Left lung (tissue), 10 donors: ENCODE results near the gene COX7A1. TPM values are rescaled to one million over a fixed set of nuclear protein-coding genes. Genes with fewer than 3 reads are reported as not detected.
A peak's percentile ranks its signal among the peaks of the same experiment; 100 is the strongest.

Source experiments
- ATAC-seq: fragments of 200-7000 bp; cut with Tn5 transposase; one replicate; pipeline ENCODE4 v1.9.1; 2020; ENCODE audit warnings: moderate library complexity
- DNase-seq, 4 donors: peaks; one replicate each; pipeline ENCODE4 v3.0.0-alpha.2; 2013 to 2020
- H3K27ac ChIP-seq, 2 donors: fragments of 200-600 bp; sonication (generic) in 1 of 2; one replicate each; pipeline versions ENCODE4 v1.5.0 to v1.8.0; 2020 to 2021
- H3K27me3 ChIP-seq, 2 donors: fragments of 200-600 bp; sonication (generic) in 1 of 2; one replicate each; pipeline versions ENCODE4 v1.5.0 to v1.8.0; 2020 to 2021
- H3K36me3 ChIP-seq, 2 donors: fragments of 200-600 bp; sonication (generic) in 1 of 2; one replicate each; pipeline versions ENCODE4 v1.5.0 to v1.8.0; 2020 to 2021
- H3K4me1 ChIP-seq, 2 donors: fragments of 200-600 bp; one replicate each; pipeline ENCODE4 v1.8.0; 2021
- H3K4me3 ChIP-seq, 2 donors: fragments of 200-600 bp; sonication (generic) in 1 of 2; one replicate each; pipeline versions ENCODE4 v1.5.0 to v1.8.0; 2020 to 2021; ENCODE audit warnings: mild to moderate bottlenecking in 1 of 2
- H3K9me3 ChIP-seq, 2 donors: fragments of 200-600 bp; sonication (generic) in 1 of 2; one replicate each; pipeline versions ENCODE4 v1.5.0 to v1.8.0; 2020 to 2021
- intact Hi-C, 2 donors: fragments of 100-400 bp; cut with DNase I; formaldehyde crosslinking; loops; one replicate each; pipeline versions ENCODE4 v1.11.2 to v1.14.2; 2022
- polyA plus RNA-seq, 6 donors: library from polyadenylated mRNA; unstranded; fragments of 120-200 nt; gene quantifications; one replicate each; pipeline ENCODE4 v1.2.1, GENCODE V29; 2013; ENCODE audit not compliant: insufficient read length in 6 of 6
- total RNA-seq, 2 donors: library from RNA; stranded (reverse); fragmentation: NEBNext Ultra II Directional; extraction: Animal tissue kit (Norgen Biotek cat#: 25700); gene quantifications; one replicate each; pipeline ENCODE4 v1.2.1, GENCODE V29; 2021
- TF ChIP-seq, protein P1 (sequence below), 2 donors: fragments of 200-600 bp; sonication (generic) in 1 of 2; IDR thresholded peaks; one replicate each; pipeline versions ENCODE4 v1.5.0 to v1.8.0; 2021; ENCODE audit warnings: antibody characterized with exemption in 2 of 2
- donor health status: DM: no; HTN: yes; CAD: no.
- donor health status: DM: no; HTN: no; CAD: no.

Gene COX7A1
- total and polyA plus RNA-seq, 8 donors: 29.4 to 64.9 (median 38.3) TPM

DNA sequence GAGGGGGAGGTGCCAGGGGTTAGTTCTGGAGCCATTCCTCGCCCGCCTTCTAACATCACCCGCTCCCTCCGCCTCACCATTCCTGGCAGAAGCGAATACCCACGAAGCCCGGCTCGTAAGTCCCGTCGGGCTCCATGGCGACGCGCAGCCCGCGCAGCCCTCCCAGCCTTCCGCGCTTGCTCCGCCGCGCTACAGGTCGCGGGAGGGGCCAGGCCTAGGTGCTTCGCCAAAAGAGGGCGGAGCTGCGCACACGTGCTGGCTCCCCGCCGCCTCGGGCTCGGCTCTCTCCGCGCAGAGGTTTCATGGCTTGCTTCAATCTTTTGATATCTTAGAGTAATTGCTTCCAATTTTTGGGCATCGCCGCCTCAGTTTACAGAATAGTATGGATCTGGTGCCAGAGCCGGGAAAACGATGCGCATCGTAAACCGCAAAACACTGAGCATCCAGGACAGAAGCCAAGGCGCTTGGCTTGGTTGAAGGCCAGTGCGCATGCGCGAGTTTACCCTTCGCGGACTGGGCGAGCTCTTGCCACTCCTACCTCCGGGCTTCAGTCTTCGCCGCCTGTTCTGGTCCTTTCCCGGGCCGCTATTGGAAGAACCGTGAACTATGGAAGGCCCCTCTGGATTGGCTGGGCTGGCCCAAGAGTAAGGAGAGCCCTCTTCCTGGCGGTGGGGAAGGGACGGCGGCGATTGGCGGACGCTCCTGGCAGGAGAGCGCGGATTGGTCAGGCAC lies 37.4 kb downstream of the COX7A1 start, which contains the start of gene POLR2I:
Gene POLR2I, minus strand, starts transcription at position 155 of the 732 bp plus-strand sequence. Its CDS starts 19 bp downstream, at position 136.
- no peaks in the 10 kb centered on the region for H3K9me3 ChIP-seq
- DNase-seq (peak; percentile 96 to 100 (median 100)), ATAC-seq (peak; percentile 93)
- peaks cover 0 to 57% of the 10 kb centered on the region in 2 donors for H3K36me3 ChIP-seq
- TF ChIP-seq, protein P1, sequence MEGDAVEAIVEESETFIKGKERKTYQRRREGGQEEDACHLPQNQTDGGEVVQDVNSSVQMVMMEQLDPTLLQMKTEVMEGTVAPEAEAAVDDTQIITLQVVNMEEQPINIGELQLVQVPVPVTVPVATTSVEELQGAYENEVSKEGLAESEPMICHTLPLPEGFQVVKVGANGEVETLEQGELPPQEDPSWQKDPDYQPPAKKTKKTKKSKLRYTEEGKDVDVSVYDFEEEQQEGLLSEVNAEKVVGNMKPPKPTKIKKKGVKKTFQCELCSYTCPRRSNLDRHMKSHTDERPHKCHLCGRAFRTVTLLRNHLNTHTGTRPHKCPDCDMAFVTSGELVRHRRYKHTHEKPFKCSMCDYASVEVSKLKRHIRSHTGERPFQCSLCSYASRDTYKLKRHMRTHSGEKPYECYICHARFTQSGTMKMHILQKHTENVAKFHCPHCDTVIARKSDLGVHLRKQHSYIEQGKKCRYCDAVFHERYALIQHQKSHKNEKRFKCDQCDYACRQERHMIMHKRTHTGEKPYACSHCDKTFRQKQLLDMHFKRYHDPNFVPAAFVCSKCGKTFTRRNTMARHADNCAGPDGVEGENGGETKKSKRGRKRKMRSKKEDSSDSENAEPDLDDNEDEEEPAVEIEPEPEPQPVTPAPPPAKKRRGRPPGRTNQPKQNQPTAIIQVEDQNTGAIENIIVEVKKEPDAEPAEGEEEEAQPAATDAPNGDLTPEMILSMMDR (IDR thresholded peaks at IDR 0.05): no peak
- H3K4me3 ChIP-seq: peak within 1 kb of the TSS; percentile 77 to 78
- H3K27me3 ChIP-seq: no peaks in the 10 kb centered on the region
- H3K4me1 ChIP-seq: peaks cover 12 to 35% of the 10 kb centered on the region in 2 donors
- H3K27ac ChIP-seq: peak within 1 kb of the TSS; percentile 76 to 94
- intact Hi-C loops: no loop called here

DNA sequence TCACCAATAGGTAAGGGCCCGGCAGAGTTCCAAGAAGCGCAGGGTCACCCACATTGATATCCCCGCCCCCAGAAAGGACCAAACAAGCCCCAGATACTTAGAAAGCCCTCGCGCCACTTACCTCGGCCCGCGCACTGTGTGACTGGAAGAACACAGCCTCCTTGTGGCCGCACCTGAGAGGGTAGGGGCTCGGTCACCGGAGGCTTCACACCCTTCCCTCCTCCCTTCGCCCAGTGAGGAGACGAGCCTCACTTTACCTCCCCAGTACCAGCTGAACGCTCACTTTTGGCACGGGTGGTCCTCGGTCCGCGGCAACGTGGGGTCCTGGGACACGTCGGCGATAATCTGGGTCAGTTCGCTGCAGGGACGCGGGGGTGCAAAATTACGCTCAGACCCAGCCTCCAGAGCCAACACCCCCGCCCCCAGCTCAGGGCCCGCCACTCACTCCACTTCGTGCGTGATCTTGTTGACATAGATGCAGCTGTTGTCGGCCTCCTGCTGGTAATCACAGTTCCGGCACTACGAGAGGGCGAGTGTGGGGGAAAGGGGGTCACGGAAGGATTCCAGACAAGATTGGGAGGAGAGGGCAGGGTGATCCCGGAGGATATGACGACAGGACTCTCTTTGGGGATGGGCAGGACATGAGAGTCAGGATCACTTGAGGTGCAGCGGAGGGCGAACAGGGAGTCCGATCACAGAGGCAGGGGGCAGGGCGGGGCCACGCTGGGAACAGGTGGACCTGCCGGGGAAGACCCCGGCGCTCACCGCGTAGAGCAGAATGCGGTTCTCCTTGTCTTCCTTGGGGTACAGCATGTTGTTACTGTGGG lies 38.1 kb downstream of the COX7A1 start:
- Histone ChIP-seq H3K27me3 (no peaks in the 10 kb centered on the region), H3K36me3 (peaks cover 0 to 51% of the 10 kb centered on the region in 2 donors), H3K27ac (peak overlapping the region; percentile 76 to 94), H3K9me3 (no peaks in the 10 kb centered on the region), H3K4me1 (peaks cover 12 to 35% of the 10 kb centered on the region in 2 donors), H3K4me3 (peak overlapping the region; percentile 77 to 78)
- peak in 3 of 4 donors; percentile 31 to 83 (median 46) for DNase-seq
- peak; percentile 2 for ATAC-seq
- TF ChIP-seq, protein P1 (IDR thresholded peaks at IDR 0.05): no peak
- intact Hi-C loops: no loop called here

DNA sequence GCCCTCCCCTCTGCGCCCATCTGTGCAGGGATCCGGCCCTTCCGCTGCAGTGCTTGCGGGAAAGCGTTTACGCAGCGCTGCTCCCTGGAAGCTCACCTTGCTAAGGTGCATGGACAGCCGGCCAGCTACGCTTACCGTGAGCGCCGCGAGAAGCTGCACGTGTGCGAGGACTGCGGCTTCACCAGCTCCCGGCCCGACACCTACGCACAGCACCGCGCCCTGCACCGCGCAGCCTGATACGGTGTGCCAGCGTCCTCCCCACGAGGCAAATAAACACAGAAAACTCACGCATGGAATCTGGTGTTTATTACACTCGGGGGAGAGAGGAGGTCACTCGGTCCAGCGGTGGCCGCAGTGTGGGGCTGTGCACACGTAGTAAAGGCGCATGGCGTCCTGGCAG lies 38.8 kb downstream of the COX7A1 start:
- no peak for DNase-seq
- ATAC-seq: no peak
- TF ChIP-seq, protein P1 (IDR thresholded peaks at IDR 0.05): no peak
- peak overlapping the region in 1 of 2 donors; percentile 77 for H3K4me3 ChIP-seq
- no peaks in the 10 kb centered on the region for H3K9me3 ChIP-seq
- peaks cover 12 to 35% of the 10 kb centered on the region in 2 donors for H3K4me1 ChIP-seq
- no peaks in the 10 kb centered on the region for H3K27me3 ChIP-seq
- H3K27ac ChIP-seq: no peak overlapping the region
- H3K36me3 ChIP-seq: peaks cover 0 to 44% of the 10 kb centered on the region in 2 donors
- intact Hi-C loops: no loop called here

DNA sequence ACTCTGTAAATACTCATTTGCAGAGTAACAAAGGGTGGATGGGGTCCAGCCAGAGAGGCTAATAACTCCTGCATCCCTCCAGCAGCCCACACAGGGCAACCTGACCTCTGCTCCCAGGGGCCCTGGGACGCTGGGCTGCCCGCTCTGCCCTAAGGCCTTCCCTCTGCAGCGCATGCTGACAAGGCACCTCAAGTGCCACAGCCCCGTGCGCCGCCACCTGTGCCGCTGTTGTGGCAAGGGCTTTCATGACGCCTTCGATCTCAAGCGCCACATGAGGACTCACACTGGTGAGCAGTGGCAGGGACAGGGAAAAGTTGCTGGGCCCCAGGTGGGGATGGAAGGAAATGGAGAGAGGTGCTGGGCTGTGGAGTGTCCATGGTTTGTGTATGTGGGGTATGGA lies 39.6 kb downstream of the COX7A1 start:
- H3K27me3 ChIP-seq: no peaks in the 10 kb centered on the region
- no peak overlapping the region for H3K27ac ChIP-seq
- peaks cover 12 to 35% of the 10 kb centered on the region in 2 donors for H3K4me1 ChIP-seq
- H3K36me3 ChIP-seq: peaks cover 0 to 36% of the 10 kb centered on the region in 2 donors
- ATAC-seq: no peak
- intact Hi-C loops: no loop called here
- TF ChIP-seq, protein P1 (IDR thresholded peaks at IDR 0.05): no peak
- DNase-seq: no peak
- H3K4me3 ChIP-seq: no peak overlapping the region
- H3K9me3 ChIP-seq: no peaks in the 10 kb centered on the region

DNA sequence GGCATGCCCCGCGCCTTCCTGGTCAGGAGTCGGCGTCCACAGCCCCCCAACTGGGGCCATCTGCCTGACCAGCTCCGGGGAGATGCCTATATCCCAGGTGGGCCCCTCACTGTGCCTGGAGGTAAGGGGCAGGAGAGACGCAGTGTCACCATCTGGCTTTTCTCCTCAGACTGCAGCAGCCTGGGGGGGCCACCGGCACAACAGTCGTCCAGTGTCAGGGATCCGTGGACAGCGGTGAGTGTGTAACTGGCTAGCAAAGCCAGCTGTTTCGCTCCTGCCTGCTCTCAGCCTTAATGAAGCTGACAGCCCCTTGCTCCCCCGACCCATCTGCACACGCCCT lies 41.1 kb downstream of the COX7A1 start:
- no peak overlapping the region for H3K27ac ChIP-seq
- H3K36me3 ChIP-seq: peaks cover 0 to 37% of the 10 kb centered on the region in 2 donors
- ATAC-seq (no peak), DNase-seq (no peak)
- no peaks in the 10 kb centered on the region for H3K27me3 ChIP-seq
- no peak overlapping the region for H3K4me3 ChIP-seq
- TF ChIP-seq, protein P1 (IDR thresholded peaks at IDR 0.05): no peak
- no peaks in the 10 kb centered on the region for H3K9me3 ChIP-seq
- H3K4me1 ChIP-seq: peaks cover 7 to 21% of the 10 kb centered on the region in 2 donors
- intact Hi-C loops: no loop called here
